HG03558 (cell line): ENCODE data around the gene IQCM.

Experiments used
- ATAC-seq: cut with Tn5 transposase; IDR thresholded peaks from one replicate; pipeline ENCODE4 v1.9.1; 2021; ENCODE audit warnings: moderate number of reproducible peaks; ENCODE audit not compliant: unreplicated experiment; ENCODE audit errors: extremely low read depth

The IQCM gene

GRCh38 chr4:149815743-149816142 is at the start of gene IQCM:
Gene IQCM, minus strand, starts transcription at chr4:149815843. Its CDS starts 73,152 bp downstream, at chr4:149742691.
- no peak for ATAC-seq

GRCh38 chr4:149857446-149857845 is 41.8 kb upstream of the IQCM start:
- no peak for ATAC-seq

- ATAC-seq = no peak
Observed at GRCh38 chr4:149845743-149846142, 30.1 kb upstream of the IQCM start.

GRCh38 chr4:149841686-149842085 is 26.0 kb upstream of the IQCM start:
- ATAC-seq = no peak

GRCh38 chr4:149838036-149838435 is 22.4 kb upstream of the IQCM start:
- no peak for ATAC-seq

- ATAC-seq = no peak
Observed at GRCh38 chr4:149836546-149836945, 20.9 kb upstream of the IQCM start.

- ATAC-seq = no peak
Observed at GRCh38 chr4:149835280-149835679, 19.6 kb upstream of the IQCM start.

GRCh38 chr4:149831656-149832208 is 16.1 kb upstream of the IQCM start:
- ATAC-seq = no peak

GRCh38 chr4:149830823-149831222 is 15.2 kb upstream of the IQCM start:
- no peak for ATAC-seq

GRCh38 chr4:149825336-149825735 is 9.7 kb upstream of the IQCM start:
- ATAC-seq = no peak

- ATAC-seq = no peak
Observed at GRCh38 chr4:149823769-149824221, 8.2 kb upstream of the IQCM start.

- no peak for ATAC-seq
Observed at GRCh38 chr4:149801416-149801815, 14.2 kb downstream of the IQCM start.

- ATAC-seq = no peak
Observed at GRCh38 chr4:149799546-149799945, 16.1 kb downstream of the IQCM start.

GRCh38 chr4:149796381-149796780 is 19.3 kb downstream of the IQCM start:
- ATAC-seq = no peak

GRCh38 chr4:149795256-149795655 is 20.4 kb downstream of the IQCM start:
- ATAC-seq = no peak

GRCh38 chr4:149794352-149794751 is 21.3 kb downstream of the IQCM start:
- no peak for ATAC-seq

- no peak for ATAC-seq
Observed at GRCh38 chr4:149793459-149793858, 22.2 kb downstream of the IQCM start.

GRCh38 chr4:149791851-149792250 is 23.8 kb downstream of the IQCM start:
- no peak for ATAC-seq

GRCh38 chr4:149790172-149790907 is 25.3 kb downstream of the IQCM start:
- no peak for ATAC-seq

- no peak for ATAC-seq
Observed at GRCh38 chr4:149788300-149788699, 27.3 kb downstream of the IQCM start.

- no peak for ATAC-seq
Observed at GRCh38 chr4:149785696-149786431, 29.8 kb downstream of the IQCM start.
